PC-3 (cell line): ENCODE results near the gene GCGR. TPM values are rescaled to one million over a fixed set of nuclear protein-coding genes. Genes with fewer than 3 reads are reported as not detected.

Source experiments
- ATAC-seq: fragments of 200-7000 bp; cut with Tn5 transposase; 2 replicates; pipeline ENCODE4 v1.9.1; 2020; ENCODE audit warnings: mild to moderate bottlenecking, moderate library complexity
- BruUV-seq: library from RNA; stranded (reverse); fragments of 400-500 nt; replicated peaks from 2 replicates; lab custom pipeline; 2021; lab: Mats Ljungman, UMichigan
- CTCF ChIA-PET: fragments of 300-600 bp; sonication (Branson Sonifier 250); formaldehyde crosslinking; loops from one replicate; lab custom pipeline; 2022; ENCODE audit warnings: antibody characterized with exemption; lab: Charles Lee
- POLR2A ChIA-PET: fragments of 300-600 bp; sonication (Branson Sonifier 250); formaldehyde crosslinking; loops from one replicate; lab custom pipeline; 2022; ENCODE audit warnings: antibody characterized with exemption; ENCODE audit not compliant: unreplicated experiment; lab: Charles Lee
- DNase-seq: peaks from one replicate; pipeline ENCODE4 v3.0.0-alpha.2; 2015
- H2AFZ ChIP-seq: fragments of 300-600 bp; sonication (generic); 2 replicates; pipeline ENCODE4 v1.6.0; 2016; ENCODE audit warnings: antibody characterized with exemption, low read length
- H3F3A ChIP-seq: fragments of 300-600 bp; sonication (generic); one replicate; pipeline ENCODE4 v1.6.0; 2017; ENCODE audit warnings: antibody characterized with exemption, low read length, control low read depth, mild to moderate bottlenecking; ENCODE audit not compliant: unreplicated experiment
- H3K27ac ChIP-seq: fragments of 300-600 bp; sonication (generic); 2 replicates; pipeline ENCODE4 v1.5.1; 2016; ENCODE audit warnings: mild to moderate bottlenecking, low read length
- H3K27me3 ChIP-seq: fragments of 300-600 bp; sonication (generic); 2 replicates; pipeline ENCODE4 v1.6.1; 2016; ENCODE audit warnings: low read length, mixed read lengths
- H3K36me3 ChIP-seq: fragments of 300-600 bp; sonication (generic); 2 replicates; pipeline ENCODE4 v1.6.1; 2016; ENCODE audit warnings: low read depth, mixed run types, low read length, mixed read lengths
- H3K4me1 ChIP-seq: fragments of 300-600 bp; sonication (generic); 2 replicates; pipeline ENCODE4 v1.5.1; 2016; ENCODE audit warnings: low read length; ENCODE audit not compliant: insufficient read depth
- H3K4me2 ChIP-seq: fragments of 300-600 bp; sonication (generic); 2 replicates; pipeline ENCODE4 v1.6.0; 2016; ENCODE audit warnings: low read length
- H3K4me3 ChIP-seq: fragments of 300-600 bp; sonication (generic); 2 replicates; pipeline ENCODE4 v1.5.1; 2016; ENCODE audit warnings: mild to moderate bottlenecking, low read length, mixed read lengths
- H3K79me2 ChIP-seq: fragments of 300-600 bp; sonication (generic); 2 replicates; pipeline ENCODE4 v1.6.1; 2017; ENCODE audit warnings: low read length, mixed read lengths
- H3K9ac ChIP-seq: fragments of 300-600 bp; sonication (generic); 2 replicates; pipeline ENCODE4 v1.6.0; 2016; ENCODE audit warnings: mild to moderate bottlenecking, low read length
- H3K9me2 ChIP-seq: fragments of 300-600 bp; sonication (generic); replicated peaks from 2 replicates; pipeline ENCODE4 v1.6.1; 2016; ENCODE audit warnings: mixed run types, low read length, mixed read lengths
- H3K9me3 ChIP-seq: fragments of 300-600 bp; sonication (generic); 2 replicates; pipeline ENCODE4 v1.6.1; 2016; ENCODE audit warnings: low read length, mixed read lengths
- H4K20me1 ChIP-seq: fragments of 300-600 bp; sonication (generic); 2 replicates; pipeline ENCODE4 v1.6.1; 2016; ENCODE audit warnings: low read length, mixed read lengths
- EZH2 ChIP-seq: fragments of 300-600 bp; sonication (generic); IDR thresholded peaks from one replicate; pipeline ENCODE4 v1.6.1; 2017; ENCODE audit warnings: antibody characterized with exemption, mild to moderate bottlenecking, low read length; ENCODE audit not compliant: unreplicated experiment
- EZH2phosphoT487 ChIP-seq: fragments of 300-600 bp; sonication (generic); IDR thresholded peaks from 2 replicates; pipeline ENCODE4 v1.6.1; 2018; ENCODE audit warnings: mild to moderate bottlenecking, antibody characterized with exemption, low read length, borderline replicate concordance
- intact Hi-C: fragments of 100-400 bp; cut with micrococcal nuclease; formaldehyde crosslinking; loops from 2 replicates; pipeline ENCODE4 v1.9.0; 2023
- total RNA-seq: library from RNA; depleted of rRNA; stranded (reverse); fragments of >200 nt; gene quantifications from 2 replicates; pipeline ENCODE4 v1.2.3, GENCODE V29; 2014
- TF ChIP-seq, protein P1 (sequence below): fragments of 300-600 bp; sonication (generic); conservative IDR thresholded peaks from 2 replicates; pipeline ENCODE4 v1.5.1; 2017; ENCODE audit warnings: antibody characterized with exemption, low read depth, mild to moderate bottlenecking, low read length

GCGR gene
- total RNA-seq, 1 experiment from 2014 or later, result 0.11 TPM

DNA sequence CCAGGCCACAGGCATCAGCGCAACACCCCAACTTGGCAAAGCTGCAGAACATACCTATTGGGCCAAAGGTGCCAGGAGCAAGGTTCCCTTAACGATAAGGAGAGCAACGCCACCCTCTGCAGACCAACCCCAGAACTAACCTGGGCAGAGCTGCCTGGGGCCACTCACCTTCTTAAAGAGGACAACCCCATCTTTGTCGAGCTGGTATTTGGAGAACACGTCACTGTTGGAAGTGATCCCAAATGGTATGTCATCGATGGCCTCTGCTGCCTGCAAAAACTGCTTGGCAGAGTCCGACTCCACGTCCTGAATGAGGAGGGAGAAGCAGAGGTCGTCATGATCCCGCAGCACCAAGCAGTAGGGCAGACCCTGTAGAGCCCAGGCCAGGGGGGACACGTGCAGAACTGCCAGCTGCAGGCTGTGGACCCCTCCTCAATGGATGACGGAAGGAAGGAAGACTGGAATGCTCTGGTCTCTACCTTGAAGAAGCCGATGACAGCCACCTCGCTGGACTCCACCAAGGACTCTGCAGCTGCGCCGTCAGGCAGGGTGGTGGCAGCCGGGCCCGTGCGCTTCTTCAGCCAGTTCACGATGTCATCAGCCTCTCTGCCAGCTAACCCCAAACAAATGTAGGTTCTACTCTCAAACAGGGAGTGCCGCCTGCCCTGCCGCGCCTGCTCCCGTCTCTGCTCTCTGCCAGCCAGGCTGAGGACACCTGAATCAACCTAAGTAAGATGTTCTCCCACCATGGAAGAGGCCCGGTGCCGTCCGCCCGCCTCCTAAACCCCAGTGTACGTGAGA lies 51.2 kb downstream of the GCGR start:
- CTCF ChIA-PET, result interaction anchor here (0.6 kb wide), 1 partner anchor 120 kb away, joined by 10 read pairs; no protein-coding TSS in a partner anchor
- DNase-seq, result peak; percentile 57
- Histone ChIP-seq H2AFZ (no peak overlapping the region), H3K79me2 (peaks cover 91% of the 10 kb centered on the region), H3F3A (no peaks in the 10 kb centered on the region), H3K4me3 (no peak overlapping the region), H3K36me3 (peaks cover 49% of the 10 kb centered on the region), H3K9me2 (no peaks in the 10 kb centered on the region), H3K9me3 (no peaks in the 10 kb centered on the region), H3K27me3 (no peaks in the 10 kb centered on the region), H3K4me1 (peaks cover 26% of the 10 kb centered on the region), H3K4me2 (no peak overlapping the region), H4K20me1 (peaks cover 52% of the 10 kb centered on the region), H3K9ac (no peak overlapping the region), H3K27ac (no peak overlapping the region)
- TF ChIP-seq EZH2phosphoT487 (no peak), EZH2 (no peak)
- TF ChIP-seq, protein P1, sequence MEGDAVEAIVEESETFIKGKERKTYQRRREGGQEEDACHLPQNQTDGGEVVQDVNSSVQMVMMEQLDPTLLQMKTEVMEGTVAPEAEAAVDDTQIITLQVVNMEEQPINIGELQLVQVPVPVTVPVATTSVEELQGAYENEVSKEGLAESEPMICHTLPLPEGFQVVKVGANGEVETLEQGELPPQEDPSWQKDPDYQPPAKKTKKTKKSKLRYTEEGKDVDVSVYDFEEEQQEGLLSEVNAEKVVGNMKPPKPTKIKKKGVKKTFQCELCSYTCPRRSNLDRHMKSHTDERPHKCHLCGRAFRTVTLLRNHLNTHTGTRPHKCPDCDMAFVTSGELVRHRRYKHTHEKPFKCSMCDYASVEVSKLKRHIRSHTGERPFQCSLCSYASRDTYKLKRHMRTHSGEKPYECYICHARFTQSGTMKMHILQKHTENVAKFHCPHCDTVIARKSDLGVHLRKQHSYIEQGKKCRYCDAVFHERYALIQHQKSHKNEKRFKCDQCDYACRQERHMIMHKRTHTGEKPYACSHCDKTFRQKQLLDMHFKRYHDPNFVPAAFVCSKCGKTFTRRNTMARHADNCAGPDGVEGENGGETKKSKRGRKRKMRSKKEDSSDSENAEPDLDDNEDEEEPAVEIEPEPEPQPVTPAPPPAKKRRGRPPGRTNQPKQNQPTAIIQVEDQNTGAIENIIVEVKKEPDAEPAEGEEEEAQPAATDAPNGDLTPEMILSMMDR, result peak; percentile 49; the same call in 1 of the 2 replicates
- no TSS peak for BruUV-seq
- POLR2A ChIA-PET, result no interaction called here
- ATAC-seq, result peak; percentile 14; the same call in 1 of the 2 replicates
- intact Hi-C loops, result no loop called here

- H3K36me3 ChIP-seq, result peaks cover 32% of the 10 kb centered on the region
- H3K27me3 ChIP-seq, result no peaks in the 10 kb centered on the region
- intact Hi-C loops, result no loop called here
- no peak overlapping the region for H2AFZ ChIP-seq
- no peaks in the 10 kb centered on the region for H3K9me3 ChIP-seq
- no peaks in the 10 kb centered on the region for H3K9me2 ChIP-seq
- H3K9ac ChIP-seq, result peak overlapping the region; percentile 98
- H3K4me1 ChIP-seq, result peaks cover 35% of the 10 kb centered on the region
- POLR2A ChIA-PET, result interaction anchor here (0.7 kb wide), 1 partner anchor 844 kb away, joined by 3 read pairs; no protein-coding TSS in a partner anchor
- no peak for ATAC-seq
- no TSS peak for BruUV-seq
- H3K4me2 ChIP-seq, result peak overlapping the region; percentile 95
- TF ChIP-seq EZH2 (no peak), EZH2phosphoT487 (no peak)
- TF ChIP-seq, protein P1, result no peak
- H3K4me3 ChIP-seq, result peak overlapping the region; percentile 78
- 0 out of 2 replicates have a peak overlapping the region, but pooled peaks have one; percentile 3 for H3K27ac ChIP-seq
- CTCF ChIA-PET, result interaction anchor here (0.5 to 0.6 kb wide), 2 partner anchors 38 to 183 kb away, joined by 3 to 4 read pairs; no protein-coding TSS in a partner anchor
- DNase-seq, result peak; percentile 54
- H3K79me2 ChIP-seq, result peaks cover 91% of the 10 kb centered on the region
- H4K20me1 ChIP-seq, result peaks cover 37% of the 10 kb centered on the region
- H3F3A ChIP-seq, result no peaks in the 10 kb centered on the region
Measured at GRCh38 chr17:81858170-81858966, 54.4 kb downstream of the GCGR start.
